IMR-90 (cell line): Measurements from ENCODE around the gene FSD1.

ENCODE experiments used
- CEBPB ChIP-seq: IDR thresholded peaks from 2 replicates; pipeline ENCODE4 v1.6.1; 2012; ENCODE audit warnings: low read depth, low read length, improper control_type of control experiment
- CHD1 ChIP-seq: IDR thresholded peaks from 2 replicates; pipeline ENCODE4 v1.6.1; 2012; ENCODE audit warnings: low read depth, low read length, improper control_type of control experiment
- CTCF ChIP-seq: conservative IDR thresholded peaks from 2 replicates; pipeline ENCODE4 v1.5.1; 2012; ENCODE audit warnings: mild to moderate bottlenecking, low read depth, low read length, improper control_type of control experiment
- FOS ChIP-seq: fragments of 150-350 bp; IDR thresholded peaks from 2 replicates; pipeline ENCODE4 v1.6.1; 2016; ENCODE audit warnings: low read depth, low read length
- MAFK ChIP-seq: IDR thresholded peaks from 2 replicates; pipeline ENCODE4 v1.6.1; 2012; ENCODE audit warnings: low read depth, low read length, improper control_type of control experiment
- MAZ ChIP-seq: IDR thresholded peaks from 2 replicates; pipeline ENCODE4 v1.6.1; 2012; ENCODE audit warnings: low read depth, mild to moderate bottlenecking, low read length, improper control_type of control experiment, moderate library complexity, borderline replicate concordance
- MXI1 ChIP-seq: IDR thresholded peaks from 2 replicates; pipeline ENCODE4 v1.6.1; 2012; ENCODE audit warnings: low read depth, mild to moderate bottlenecking, low read length, moderate library complexity, borderline replicate concordance
- POLR2A ChIP-seq: IDR thresholded peaks from 2 replicates; pipeline ENCODE4 v1.6.1; 2012; ENCODE audit warnings: mild to moderate bottlenecking, low read depth, low read length
- RAD21 ChIP-seq: IDR thresholded peaks from 2 replicates; pipeline ENCODE4 v1.6.1; 2012; ENCODE audit warnings: low read length, improper control_type of control experiment
- RCOR1 ChIP-seq: IDR thresholded peaks from 2 replicates; pipeline ENCODE4 v1.6.1; 2012; ENCODE audit warnings: mild to moderate bottlenecking, low read length, improper control_type of control experiment; ENCODE audit not compliant: insufficient replicate concordance
- SMC3 ChIP-seq: fragments of 150-350 bp; IDR thresholded peaks from 2 replicates; pipeline ENCODE4 v1.6.1; 2016; ENCODE audit warnings: low read depth, mild to moderate bottlenecking, antibody characterized with exemption, low read length, moderate library complexity
- USF2 ChIP-seq: fragments of 150-350 bp; IDR thresholded peaks from 2 replicates; pipeline ENCODE4 v1.6.1; 2017; ENCODE audit warnings: mild to moderate bottlenecking, antibody characterized with exemption, low read length, low read depth

- TF ChIP-seq RAD21: no peak
- TF ChIP-seq CTCF: no peak
- TF ChIP-seq POLR2A: no peak
- TF ChIP-seq MXI1: no peak
- no peak for TF ChIP-seq MAFK
- 0 out of 2 replicates have a peak, but pooled peaks have one; percentile 19 for TF ChIP-seq MAZ
- TF ChIP-seq FOS: no peak
- TF ChIP-seq USF2: no peak; the same call in 1 of the 2 replicates
- no peak for TF ChIP-seq CHD1
- TF ChIP-seq CEBPB: no peak
- no peak for TF ChIP-seq SMC3
- TF ChIP-seq RCOR1: no peak
Observed at GRCh38 chr19:4327252-4327876, 23.0 kb downstream of the FSD1 start.
